ENCODE data around the gene DNAJB4.
"Not testable (repeated sequence)": the region's sequence is repeated elsewhere in the genome, so short reads cannot be mapped to it uniquely, and the experiment has no call there.

The DNAJB4 gene

GRCh38 chr1:77990629-77991204, 14.0 kb upstream of the DNAJB4 start:
- H3K4me3 ChIP-seq (ENCODE audit: low read depth, low read length): no peak overlapping the region
- no peak for DNase-seq (ENCODE audit: low read depth)
- TF ChIP-seq CTCF (IDR thresholded peaks at IDR 0.05; ENCODE audit: low read depth, low read length, missing control alignments): no peak

GRCh38 chr1:77991638-77992037, 13.1 kb upstream of the DNAJB4 start:
- no peak for DNase-seq (ENCODE audit: low read depth)
- no peak for TF ChIP-seq CTCF (IDR thresholded peaks at IDR 0.05; ENCODE audit: low read depth, low read length, missing control alignments)
- no peak overlapping the region for H3K4me3 ChIP-seq (ENCODE audit: low read depth, low read length)

GRCh38 chr1:77994117-77994705, 10.5 kb upstream of the DNAJB4 start:
- no peak for DNase-seq (ENCODE audit: low read depth)
- TF ChIP-seq CTCF (IDR thresholded peaks at IDR 0.05; ENCODE audit: low read depth, low read length, missing control alignments): no peak
- no peak overlapping the region for H3K4me3 ChIP-seq (ENCODE audit: low read depth, low read length)

GRCh38 chr1:77996734-77997133, 8.0 kb upstream of the DNAJB4 start:
- DNase-seq (ENCODE audit: low read depth): no peak
- H3K4me3 ChIP-seq (ENCODE audit: low read depth, low read length): no peak overlapping the region
- TF ChIP-seq CTCF (IDR thresholded peaks at IDR 0.05; ENCODE audit: low read depth, low read length, missing control alignments): no peak

GRCh38 chr1:78000536-78000935, 4.2 kb upstream of the DNAJB4 start:
- not testable (repeated sequence) for H3K4me3 ChIP-seq (ENCODE audit: low read depth, low read length); DNase-seq (ENCODE audit: low read depth)

GRCh38 chr1:78003070-78003746, 1.5 kb upstream of the DNAJB4 start:
- no peak overlapping the region for H3K4me3 ChIP-seq (ENCODE audit: low read depth, low read length)
- TF ChIP-seq CTCF (IDR thresholded peaks at IDR 0.05; ENCODE audit: low read depth, low read length, missing control alignments): no peak
- DNase-seq (ENCODE audit: low read depth): no peak

- peak; percentile 77 for DNase-seq (ENCODE audit: low read depth)
- H3K4me3 ChIP-seq (ENCODE audit: low read depth, low read length): peak overlapping the region; percentile 75
- TF ChIP-seq CTCF (IDR thresholded peaks at IDR 0.05; ENCODE audit: low read depth, low read length, missing control alignments): no peak
These were observed 639 bp upstream of the DNAJB4 start for GRCh38 chr1:78003882-78004718.

Data from GM12864 (cell line).